ENCODE results near the gene DUOX1.

The DUOX1 gene

DNA sequence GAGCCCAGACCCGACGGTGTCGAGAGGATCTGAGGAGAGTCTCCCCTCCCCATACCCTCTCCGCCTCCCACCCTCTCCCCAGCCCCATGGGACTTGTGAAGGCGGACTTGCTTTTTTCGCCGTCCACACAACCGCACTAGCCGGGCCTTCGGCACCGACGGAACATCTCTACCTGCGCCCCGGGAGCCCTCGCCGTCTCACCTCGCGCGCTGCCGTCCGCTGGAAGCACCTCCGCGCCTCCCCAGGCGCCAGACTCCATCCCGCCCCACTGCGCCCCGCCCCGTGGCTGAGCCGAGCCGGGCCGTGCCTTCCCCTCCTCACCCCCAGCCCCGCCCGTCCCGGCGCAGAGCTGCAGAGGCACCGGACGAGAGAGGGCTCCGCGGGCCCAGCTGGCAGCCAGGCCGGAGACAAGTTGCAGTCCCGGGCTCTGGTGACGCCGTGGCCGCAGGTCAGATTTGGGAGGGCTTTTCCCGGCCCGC, at the start of gene DUOX1, which contains the start of gene DUOXA1:
Gene DUOX1, plus strand, starts transcription at position 344 of the 479 bp plus-strand sequence. CDS start 1,973 bp downstream, outside the sequence.
Gene DUOXA1, minus strand, starts transcription at position 229 of the 479 bp plus-strand sequence. CDS start 6,865 bp downstream, outside the sequence.
- TF ChIP-seq MAX (IDR thresholded peaks at IDR 0.05) (no peak; the same call in 1 of the 2 replicates), EGR1 (IDR thresholded peaks at IDR 0.05) (no peak), NFIC (IDR thresholded peaks at IDR 0.05) (no peak), CEBPB (IDR thresholded peaks at IDR 0.05) (no peak), TEAD4 (IDR thresholded peaks at IDR 0.05) (no peak), RAD21 (IDR thresholded peaks at IDR 0.05; ENCODE audit: low read depth) (no peak)

DNA sequence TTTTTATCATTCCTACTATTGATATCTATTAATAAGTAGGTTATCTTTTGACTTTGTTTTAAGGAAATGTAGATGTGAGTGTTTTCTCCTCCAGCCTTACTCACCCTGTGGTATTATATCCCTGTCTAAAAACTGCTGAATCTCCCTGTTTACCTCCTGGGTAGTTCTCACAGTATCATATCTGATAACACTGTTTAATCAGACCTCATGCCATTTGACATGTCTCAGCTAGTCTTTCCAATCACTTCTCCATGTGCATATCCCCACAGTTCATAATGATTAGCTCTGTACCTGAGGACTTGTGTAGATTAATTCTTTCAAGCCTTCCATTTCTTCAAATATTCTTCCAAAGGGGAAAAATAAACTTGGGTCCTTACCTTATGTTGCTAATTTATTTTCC, 46.6 kb upstream of the DUOX1 start:
- TF ChIP-seq TEAD4 (IDR thresholded peaks at IDR 0.05) (no peak), RAD21 (IDR thresholded peaks at IDR 0.05; ENCODE audit: low read depth) (no peak), REST (IDR thresholded peaks at IDR 0.05; ENCODE audit: low read depth) (no peak), ZBTB7A (IDR thresholded peaks at IDR 0.05; ENCODE audit: low read depth) (no peak), TAF1 (IDR thresholded peaks at IDR 0.05; ENCODE audit: low read depth) (no peak), YY1 (IDR thresholded peaks at IDR 0.05; ENCODE audit: low read depth) (no peak), USF1 (IDR thresholded peaks at IDR 0.05) (no peak)

DNA sequence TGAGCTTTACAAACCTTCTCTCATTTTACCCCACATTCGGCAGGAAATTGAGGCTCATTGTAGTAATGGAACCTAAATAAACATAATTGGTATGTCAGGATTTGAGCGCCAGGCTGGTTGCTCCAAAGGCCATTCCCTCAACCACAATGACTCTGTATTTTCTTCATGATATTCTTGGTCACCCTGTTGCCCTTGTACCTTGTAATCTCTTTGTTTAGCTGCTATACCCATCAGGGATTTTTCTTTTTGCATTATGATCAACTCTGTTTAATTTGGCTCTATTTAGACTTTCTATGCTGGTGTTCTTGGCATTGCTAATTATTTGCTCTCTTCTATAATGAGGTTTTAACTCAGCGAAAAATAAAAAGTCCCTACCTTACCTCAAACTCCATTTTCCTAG, 45.6 kb upstream of the DUOX1 start:
- TF ChIP-seq TCF12 (IDR thresholded peaks at IDR 0.05; ENCODE audit: low read depth) (no peak), CEBPB (IDR thresholded peaks at IDR 0.05) (no peak), EGR1 (IDR thresholded peaks at IDR 0.05) (no peak), NFIC (IDR thresholded peaks at IDR 0.05) (no peak), RAD21 (IDR thresholded peaks at IDR 0.05; ENCODE audit: low read depth) (no peak), CREB1 (IDR thresholded peaks at IDR 0.05; ENCODE audit: low read depth) (no peak), EP300 (IDR thresholded peaks at IDR 0.05; ENCODE audit: borderline replicate concordance) (no peak), ZBTB7A (IDR thresholded peaks at IDR 0.05; ENCODE audit: low read depth) (no peak), YY1 (IDR thresholded peaks at IDR 0.05; ENCODE audit: low read depth) (no peak), TAF1 (IDR thresholded peaks at IDR 0.05; ENCODE audit: low read depth) (no peak), USF1 (IDR thresholded peaks at IDR 0.05) (no peak), TEAD4 (IDR thresholded peaks at IDR 0.05) (no peak), FOXM1 (IDR thresholded peaks at IDR 0.05; ENCODE audit: borderline replicate concordance, low read depth) (no peak), REST (IDR thresholded peaks at IDR 0.05; ENCODE audit: low read depth) (no peak), MAX (IDR thresholded peaks at IDR 0.05) (no peak)

GRCh38 chr15:45087513-45087912, 42.3 kb upstream of the DUOX1 start:
- no peak for TF ChIP-seq USF1 (IDR thresholded peaks at IDR 0.05)
- TF ChIP-seq REST (IDR thresholded peaks at IDR 0.05; ENCODE audit: low read depth): no peak
- no peak for TF ChIP-seq EP300 (IDR thresholded peaks at IDR 0.05; ENCODE audit: borderline replicate concordance)
- TF ChIP-seq TEAD4 (IDR thresholded peaks at IDR 0.05): no peak
- no peak for TF ChIP-seq TCF12 (IDR thresholded peaks at IDR 0.05; ENCODE audit: low read depth)
- TF ChIP-seq RAD21 (IDR thresholded peaks at IDR 0.05; ENCODE audit: low read depth): no peak
- no peak for TF ChIP-seq ZBTB7A (IDR thresholded peaks at IDR 0.05; ENCODE audit: low read depth)
- TF ChIP-seq MAX (IDR thresholded peaks at IDR 0.05): no peak
- TF ChIP-seq CEBPB (IDR thresholded peaks at IDR 0.05): no peak
- no peak for TF ChIP-seq TAF1 (IDR thresholded peaks at IDR 0.05; ENCODE audit: low read depth)
- no peak for TF ChIP-seq FOXM1 (IDR thresholded peaks at IDR 0.05; ENCODE audit: borderline replicate concordance, low read depth)
- no peak for TF ChIP-seq NFIC (IDR thresholded peaks at IDR 0.05)
